HepG2 (cell line): ENCODE data around the gene ENO2. TPM values are rescaled to one million over a fixed set of nuclear protein-coding genes. Genes with fewer than 3 reads are reported as not detected.

Experiments
- AGO2 ChIP-seq: fragments of 200-400 bp; formaldehyde crosslinking; optimal IDR thresholded peaks from 2 replicates; pipeline ENCODE3; 2017; ENCODE audit warnings: mild to moderate bottlenecking, low read depth, low read length, moderate library complexity
- CHCHD3 ChIP-seq: sonication (generic); formaldehyde crosslinking; IDR thresholded peaks from 2 replicates; pipeline ENCODE4 v1.8.0; 2022; ENCODE audit warnings: mild to moderate bottlenecking, missing genetic modification reagents, moderate library complexity
- CHD2 ChIP-seq: IDR thresholded peaks from 2 replicates; pipeline ENCODE4 v1.6.1; 2011; ENCODE audit warnings: low read depth, low read length, improper control_type of control experiment
- CREBL2 ChIP-seq: sonication (generic); formaldehyde crosslinking; IDR thresholded peaks from 2 replicates; pipeline ENCODE4 v1.8.1; 2023; ENCODE audit warnings: missing genetic modification reagents, mild to moderate bottlenecking, borderline replicate concordance
- GPBP1L1 ChIP-seq: sonication (generic); formaldehyde crosslinking; IDR thresholded peaks from 2 replicates; pipeline ENCODE4 v1.5.0; 2020; ENCODE audit warnings: mild to moderate bottlenecking, missing genetic modification reagents
- HDAC2 ChIP-seq: sonication (generic); formaldehyde crosslinking; IDR thresholded peaks from 2 replicates; pipeline ENCODE4 v1.4.0; 2020; ENCODE audit warnings: missing genetic modification reagents
- HOXD1 ChIP-seq: sonication (generic); formaldehyde crosslinking; IDR thresholded peaks from 2 replicates; pipeline ENCODE4 v1.5.0; 2020; ENCODE audit warnings: missing genetic modification reagents
- IRF2 ChIP-seq: IDR thresholded peaks from 2 replicates; pipeline ENCODE4 v1.6.1; 2018; ENCODE audit warnings: missing genetic modification reagents, missing compliant biosample characterization
- MIXL1 ChIP-seq: IDR thresholded peaks from 2 replicates; pipeline ENCODE4 v1.6.1; 2016
- MZF1 ChIP-seq: sonication (generic); formaldehyde crosslinking; IDR thresholded peaks from 2 replicates; pipeline ENCODE4 v1.8.1; 2023; ENCODE audit warnings: mild to moderate bottlenecking, missing genetic modification reagents, borderline replicate concordance
- SNAPC4 ChIP-seq: sonication (generic); formaldehyde crosslinking; IDR thresholded peaks from 2 replicates; pipeline ENCODE4 v1.4.0; 2020; ENCODE audit warnings: mild to moderate bottlenecking, missing genetic modification reagents
- TRIM22 ChIP-seq: fragments of 450-650 bp; IDR thresholded peaks from 2 replicates; pipeline ENCODE4 v1.6.1; 2017
- TSC22D2 ChIP-seq: sonication (generic); formaldehyde crosslinking; IDR thresholded peaks from 2 replicates; pipeline ENCODE4 v1.5.1; 2020; ENCODE audit warnings: missing genetic modification reagents, mild to moderate bottlenecking, borderline replicate concordance
- XBP1 ChIP-seq: sonication (generic); formaldehyde crosslinking; IDR thresholded peaks from 2 replicates; pipeline ENCODE4 v1.5.0; 2020; ENCODE audit warnings: missing genetic modification reagents
- ZBTB10 ChIP-seq: sonication (generic); formaldehyde crosslinking; IDR thresholded peaks from 2 replicates; pipeline ENCODE4 v1.4.0; 2020; ENCODE audit warnings: missing genetic modification reagents, borderline replicate concordance
- ZNF672 ChIP-seq: sonication (generic); formaldehyde crosslinking; IDR thresholded peaks from 2 replicates; pipeline ENCODE4 v1.8.1; 2022; ENCODE audit warnings: missing genetic modification reagents
- ZNF703 ChIP-seq: sonication (generic); formaldehyde crosslinking; IDR thresholded peaks from 2 replicates; pipeline ENCODE4 v1.5.1; 2020; ENCODE audit warnings: missing genetic modification reagents, mild to moderate bottlenecking, moderate library complexity, borderline replicate concordance
- polyA plus RNA-seq, 8 experiments: library from polyadenylated mRNA; depleted of rRNA in 3 of 8; stranded (reverse) in 7 of 8; unstranded in 1 of 8; fragments of >200 nt; fragmentation: Illumina TruSeq in 4 of 8; extraction: Trizol in 4 of 8; gene quantifications; 2 replicates each; pipeline versions ENCODE4 v1.2.1 to v1.2.3, GENCODE V29; 2011 to 2016; ENCODE audit warnings: low read depth in 4 of 8, missing spikeins in 1 of 8, mixed read lengths in 1 of 8; ENCODE audit not compliant: insufficient read depth in 1 of 8
- total RNA-seq, 5 experiments: library from RNA; depleted of rRNA; stranded (reverse); fragments of >200 nt; fragmentation: Illumina TruSeq; extraction: Trizol; gene quantifications; 2 replicates each; pipeline ENCODE4 v1.2.3, GENCODE V29; 2016; ENCODE audit warnings: low read depth in 1 of 5

The ENO2 gene
- total and polyA plus RNA-seq, 2 of the 13 experiments (the other 11 are each of a cell fraction or from before 2014, with no cell fraction given) = 19.3 to 136 TPM

GRCh38 chr12:6867413-6868210 is 46.8 kb upstream of the ENO2 start, which contains the start of gene TPI1 (continued):
- no peak for TF ChIP-seq ZNF672 (CRISPR knock-in tag)
- TF ChIP-seq GPBP1L1 (CRISPR knock-in tag) = no peak
- peak; percentile 43; the same call in 1 of the 2 replicates for TF ChIP-seq CHCHD3 (CRISPR knock-in tag)
- peak; percentile 88 for TF ChIP-seq AGO2
- peak; percentile 91; the same call in 1 of the 2 replicates for TF ChIP-seq ZNF703 (CRISPR knock-in tag)
- peak; percentile 60; the same call in 1 of the 2 replicates for TF ChIP-seq IRF2 (CRISPR knock-in tag)
- TF ChIP-seq TRIM22 = no peak
- TF ChIP-seq MIXL1 = 0 out of 2 replicates have a peak, but pooled peaks have one; percentile 21
- TF ChIP-seq XBP1 (CRISPR knock-in tag) = 0 out of 2 replicates have a peak, but pooled peaks have one; percentile 70
- peak; percentile 45; the same call in 1 of the 2 replicates for TF ChIP-seq CREBL2 (CRISPR knock-in tag)
- TF ChIP-seq ZBTB10 (CRISPR knock-in tag) = no peak
- TF ChIP-seq SNAPC4 (CRISPR knock-in tag) = no peak
- no peak for TF ChIP-seq HDAC2
- peak; percentile 64; the same call in 1 of the 2 replicates for TF ChIP-seq HOXD1 (CRISPR knock-in tag)
- TF ChIP-seq CHD2 = no peak
- no peak for TF ChIP-seq MZF1 (CRISPR knock-in tag)
- TF ChIP-seq TSC22D2 (CRISPR knock-in tag) = peak; percentile 74; the same call in 1 of the 2 replicates
